Spleen (tissue), 11 donors: ENCODE measurements around the gene FAM228B. TPM values are rescaled to one million over a fixed set of nuclear protein-coding genes. Genes with fewer than 3 reads are reported as not detected.

Experiments
- DNase-seq: peaks from one replicate; pipeline ENCODE4 v3.0.0-alpha.2; 2020
- H3K27ac ChIP-seq, 8 donors: fragments of 200-600 bp; sonication (generic) in 7 of 8; 1 replicate in 4 of 8; 2 replicates in 4 of 8; pipeline versions ENCODE4 v1.5.0 to v1.8.0; 2016 to 2021; ENCODE audit warnings: inconsistent platforms in 4 of 8, mild to moderate bottlenecking in 4 of 8, moderate library complexity in 1 of 8
- H3K27me3 ChIP-seq, 7 donors: fragments of 200-600 bp; sonication (generic) in 6 of 7; replicated peaks in 1 of 7; 1 replicate in 4 of 7; 2 replicates in 3 of 7; pipeline versions ENCODE4 v1.5.0 to v1.8.0; 2016 to 2021; ENCODE audit warnings: inconsistent platforms in 3 of 7, mild to moderate bottlenecking in 1 of 7
- H3K36me3 ChIP-seq, 6 donors: fragments of 200-600 bp; sonication (generic) in 5 of 6; 1 replicate in 4 of 6; 2 replicates in 2 of 6; pipeline versions ENCODE4 v1.5.0 to v1.8.0; 2016 to 2021; ENCODE audit warnings: inconsistent platforms in 2 of 6
- H3K4me1 ChIP-seq, 6 donors: fragments of 200-600 bp; sonication (generic) in 5 of 6; 1 replicate in 3 of 6; 2 replicates in 3 of 6; pipeline versions ENCODE4 v1.5.0 to v1.8.0; 2016 to 2021; ENCODE audit warnings: inconsistent platforms in 3 of 6
- H3K4me3 ChIP-seq, 8 donors: fragments of 200-600 bp; sonication (generic) in 7 of 8; 1 replicate in 4 of 8; 2 replicates in 4 of 8; pipeline versions ENCODE4 v1.5.0 to v1.8.0; 2016 to 2021; ENCODE audit warnings: inconsistent platforms in 4 of 8, mild to moderate bottlenecking in 4 of 8, moderate library complexity in 2 of 8
- H3K9me3 ChIP-seq, 8 donors: fragments of 200-600 bp; sonication (generic) in 7 of 8; 1 replicate in 4 of 8; 2 replicates in 4 of 8; pipeline versions ENCODE4 v1.5.0 to v1.8.0; 2016 to 2021; ENCODE audit warnings: inconsistent platforms in 4 of 8
- CTCF ChIP-seq, 11 experiments: fragments of 200-600 bp in 7 of 11; fragments of 450-650 bp in 4 of 11; sonication (generic) in 4 of 11; IDR thresholded peaks in 8 of 11; conservative IDR thresholded peaks in 3 of 11; 1 replicate in 7 of 11; 2 replicates in 4 of 11; pipeline versions ENCODE4 v1.4.0 to v1.8.0; 2016 to 2021; ENCODE audit warnings: antibody characterized with exemption in 11 of 11, inconsistent platforms in 4 of 11, mild to moderate bottlenecking in 1 of 11
- POLR2A ChIP-seq, 3 donors: fragments of 450-650 bp; IDR thresholded peaks; one replicate each; pipeline ENCODE4 v1.5.1; 2017; ENCODE audit warnings: antibody characterized with exemption in 3 of 3, mild to moderate bottlenecking in 1 of 3
- POLR2AphosphoS5 ChIP-seq, 3 donors: sonication (generic); formaldehyde crosslinking; IDR thresholded peaks; one replicate each; pipeline ENCODE4 v1.5.1; 2017; ENCODE audit warnings: antibody characterized with exemption in 3 of 3
- WGBS, 5 donors: extraction: QIAGEN DNeasy Blood & Tissue Kit in 3 of 5; methylation state at CpG; one replicate each; pipeline versions ENCODE4 v1.1.5 to v1.1.7; 2013 to 2018; 5-methylcytosine and 5-hydroxymethylcytosine counted together
- intact Hi-C: fragments of 100-400 bp; cut with DNase I; formaldehyde crosslinking; loops from one replicate; pipeline ENCODE4 v1.15.0; 2023; ENCODE audit warnings: low total_unique reads
- polyA plus RNA-seq, 3 donors: library from polyadenylated mRNA; stranded (reverse); fragments of 200-250 nt; gene quantifications; one replicate each; pipeline ENCODE4 v1.2.1, GENCODE V29; 2013
- total RNA-seq, 7 donors: library from RNA; depleted of rRNA in 3 of 7; stranded (reverse); fragments of >200 nt in 3 of 7; fragmentation: NEBNext Ultra II Directional in 4 of 7; extraction: Animal tissue kit (Norgen Biotek cat#: 25700) in 4 of 7; gene quantifications; one replicate each; pipeline versions ENCODE4 v1.1.0 to v1.2.1, GENCODE V29; 2016 to 2021
- donor health status: healthy with polysubstance abuse.
- donor health status: DM: no; HTN: no; CAD: no; lungs with moderate emphysema.
- donor health status: DM: no; HTN: no; CAD: no.
- donor health status: Bipolar disorder and iron deficiency.
- donor health status: healthy.
- donor health status: DM: no; HTN: no; CAD: no.
- donor health status: DM: yes; HTN: yes; CAD: no.

Gene FAM228B
- total and polyA plus RNA-seq, 10 donors, result 12.8 to 37.7 (median 29.2) TPM

GRCh38 chr2:24183366-24184069 lies 60.2 kb downstream of the FAM228B start:
- Histone ChIP-seq H3K27me3 (no peaks in the 10 kb centered on the region), H3K27ac (no peak overlapping the region), H3K36me3 (no peaks in the 10 kb centered on the region), H3K4me1 (no peaks in the 10 kb centered on the region), H3K4me3 (no peak overlapping the region), H3K9me3 (peaks cover 0 to 7% (median 0%) of the 10 kb centered on the region in 8 donors)
- 81 to 90% (median 89%) methylated on average over 6 of the region's 6 CpGs for WGBS, 5 donors
- intact Hi-C loops, result no loop called here
- no peak for TF ChIP-seq POLR2AphosphoS5 (IDR thresholded peaks at IDR 0.05)
- TF ChIP-seq CTCF (IDR thresholded peaks at IDR 0.05 in 8 of 11, conservative IDR thresholded peaks at IDR 0.05 in 3 of 11), result no peak
- no peak for DNase-seq

- H3K36me3 ChIP-seq, result peaks cover 0 to 5% (median 0%) of the 10 kb centered on the region in 6 donors
- no peak for DNase-seq
- H3K27ac ChIP-seq, result no peak overlapping the region
- no peak for TF ChIP-seq POLR2A (IDR thresholded peaks at IDR 0.05)
- no peak for TF ChIP-seq POLR2AphosphoS5 (IDR thresholded peaks at IDR 0.05)
- no peak for TF ChIP-seq CTCF (IDR thresholded peaks at IDR 0.05 in 8 of 11, conservative IDR thresholded peaks at IDR 0.05 in 3 of 11)
- no peaks in the 10 kb centered on the region for H3K4me1 ChIP-seq
- 84 to 93% (median 89%) methylated on average over 10 of the region's 10 CpGs for WGBS, 5 donors
- H3K4me3 ChIP-seq, result no peak overlapping the region
- H3K27me3 ChIP-seq, result no peaks in the 10 kb centered on the region
- intact Hi-C loops, result no loop called here
- H3K9me3 ChIP-seq, result peaks cover 0 to 7% (median 0%) of the 10 kb centered on the region in 8 donors
Measured at GRCh38 chr2:24189551-24189950, 66.3 kb downstream of the FAM228B start.

- H3K27ac ChIP-seq, result no peak overlapping the region
- no peaks in the 10 kb centered on the region for H3K4me1 ChIP-seq
- H3K9me3 ChIP-seq, result peaks cover 0 to 13% (median 0%) of the 10 kb centered on the region in 8 donors
- TF ChIP-seq POLR2A (IDR thresholded peaks at IDR 0.05), result no peak
- no peak for TF ChIP-seq CTCF (IDR thresholded peaks at IDR 0.05 in 8 of 11, conservative IDR thresholded peaks at IDR 0.05 in 3 of 11)
- TF ChIP-seq POLR2AphosphoS5 (IDR thresholded peaks at IDR 0.05), result no peak
- H3K36me3 ChIP-seq, result peaks cover 0 to 5% (median 0%) of the 10 kb centered on the region in 6 donors
- 78 to 90% (median 86%) methylated on average over 9 of the region's 9 CpGs for WGBS, 5 donors
- no peak overlapping the region for H3K4me3 ChIP-seq
- intact Hi-C loops, result no loop called here
- no peak for DNase-seq
- H3K27me3 ChIP-seq, result no peaks in the 10 kb centered on the region
Measured at GRCh38 chr2:24190503-24190902, 67.2 kb downstream of the FAM228B start.

- no peak for DNase-seq
- no peaks in the 10 kb centered on the region for H3K27me3 ChIP-seq
- peaks cover 0 to 14% (median 0%) of the 10 kb centered on the region in 8 donors for H3K9me3 ChIP-seq
- no peaks in the 10 kb centered on the region for H3K4me1 ChIP-seq
- intact Hi-C loops, result no loop called here
- TF ChIP-seq CTCF (IDR thresholded peaks at IDR 0.05 in 8 of 11, conservative IDR thresholded peaks at IDR 0.05 in 3 of 11), result no peak
- TF ChIP-seq POLR2A (IDR thresholded peaks at IDR 0.05), result no peak
- no peak for TF ChIP-seq POLR2AphosphoS5 (IDR thresholded peaks at IDR 0.05)
- 91 to 95% (median 94%) methylated on average over 9 of the region's 9 CpGs for WGBS, 5 donors
- no peak overlapping the region for H3K4me3 ChIP-seq
- H3K36me3 ChIP-seq, result peaks cover 0 to 5% (median 0%) of the 10 kb centered on the region in 6 donors
- H3K27ac ChIP-seq, result no peak overlapping the region
Measured at GRCh38 chr2:24191156-24191555, 67.9 kb downstream of the FAM228B start.
